A172 (cell line): ENCODE results near the gene ACD. TPM values are rescaled to one million over a fixed set of nuclear protein-coding genes. Genes with fewer than 3 reads are reported as not detected.

ENCODE experiments used
- DNase-seq: peaks from one replicate; pipeline ENCODE4 v3.0.0-alpha.2; 2015; ENCODE audit warnings: low spot score
- total RNA-seq: library from RNA; depleted of rRNA; stranded (reverse); fragments of >200 nt; shearing (Covaris generic); gene quantifications from 2 replicates; pipeline ENCODE4 v1.2.3, GENCODE V29; 2014

The ACD gene
- total RNA-seq, 1 experiment from 2014 or later, result 43.0 TPM

GRCh38 chr16:67675999-67676398 lies 15.9 kb upstream of the ACD start:
- DNase-seq, result no peak

- DNase-seq, result no peak
Measured at GRCh38 chr16:67675579-67675935, 15.5 kb upstream of the ACD start.

- no peak for DNase-seq
Measured at GRCh38 chr16:67674851-67675578, 15.0 kb upstream of the ACD start.

DNA sequence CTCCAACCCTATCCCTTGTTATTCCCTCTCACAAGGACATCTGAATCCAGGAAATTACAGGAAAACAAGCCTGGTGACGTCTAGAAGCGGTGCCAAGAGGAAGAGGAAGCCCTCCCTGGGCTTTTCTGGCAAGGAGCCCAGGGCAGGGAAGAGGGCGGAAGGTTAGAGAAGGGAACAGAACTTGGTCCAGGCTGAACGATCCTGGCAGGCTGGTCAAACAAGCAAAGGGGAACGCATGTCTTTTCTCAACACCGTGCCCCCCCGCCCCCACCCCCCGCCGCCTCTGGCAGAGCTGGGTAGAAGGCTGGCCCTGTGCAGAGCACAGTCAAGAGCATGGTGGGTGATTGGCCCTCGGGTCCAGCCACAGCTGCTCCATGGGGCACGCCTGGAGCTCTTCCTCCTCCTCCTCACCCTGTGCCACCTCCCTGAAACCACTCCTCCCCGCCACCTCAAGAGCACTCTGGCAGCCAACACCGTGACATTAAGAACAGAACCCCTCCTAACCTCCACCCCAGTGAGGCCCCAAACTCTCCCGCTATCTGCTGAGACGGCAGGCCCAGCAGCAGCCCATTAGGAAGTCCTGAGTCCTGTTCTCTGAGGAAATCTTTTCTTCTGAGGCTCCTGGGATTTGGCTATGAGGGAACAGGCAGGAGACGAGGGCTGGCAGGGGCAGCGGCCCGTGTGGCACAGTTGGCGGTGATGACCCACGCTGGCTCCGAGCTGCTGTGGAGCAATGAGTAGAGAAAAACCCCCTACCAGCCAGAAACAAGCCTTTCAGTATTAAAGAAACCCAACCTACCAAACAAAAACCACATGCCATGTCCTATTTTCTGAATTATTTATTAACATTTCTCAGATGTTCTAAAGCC lies 13.9 kb upstream of the ACD start:
- DNase-seq, result no peak

- DNase-seq, result peak; percentile 62
Measured at GRCh38 chr16:67672739-67673662, 12.9 kb upstream of the ACD start.

DNA sequence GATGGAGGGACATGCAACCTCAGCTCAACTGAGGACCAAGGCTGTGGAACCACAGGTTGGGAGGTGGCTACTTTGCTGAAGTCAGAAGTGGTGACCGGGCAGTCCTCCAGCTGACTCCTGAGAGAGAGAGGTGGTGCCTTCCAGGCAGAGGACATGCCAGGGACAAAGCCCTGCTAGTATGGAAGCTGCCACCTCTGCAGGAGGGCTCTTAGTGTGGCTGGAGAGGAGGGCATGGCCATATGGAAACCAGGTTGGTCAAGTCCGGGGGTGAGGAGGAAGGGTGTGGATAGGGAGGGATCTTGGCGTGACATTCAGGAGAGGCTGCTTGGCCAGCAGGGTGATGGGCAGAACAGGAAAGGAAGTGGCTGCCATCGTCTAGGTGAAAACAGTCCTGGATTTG lies 12.2 kb upstream of the ACD start:
- DNase-seq, result no peak

DNA sequence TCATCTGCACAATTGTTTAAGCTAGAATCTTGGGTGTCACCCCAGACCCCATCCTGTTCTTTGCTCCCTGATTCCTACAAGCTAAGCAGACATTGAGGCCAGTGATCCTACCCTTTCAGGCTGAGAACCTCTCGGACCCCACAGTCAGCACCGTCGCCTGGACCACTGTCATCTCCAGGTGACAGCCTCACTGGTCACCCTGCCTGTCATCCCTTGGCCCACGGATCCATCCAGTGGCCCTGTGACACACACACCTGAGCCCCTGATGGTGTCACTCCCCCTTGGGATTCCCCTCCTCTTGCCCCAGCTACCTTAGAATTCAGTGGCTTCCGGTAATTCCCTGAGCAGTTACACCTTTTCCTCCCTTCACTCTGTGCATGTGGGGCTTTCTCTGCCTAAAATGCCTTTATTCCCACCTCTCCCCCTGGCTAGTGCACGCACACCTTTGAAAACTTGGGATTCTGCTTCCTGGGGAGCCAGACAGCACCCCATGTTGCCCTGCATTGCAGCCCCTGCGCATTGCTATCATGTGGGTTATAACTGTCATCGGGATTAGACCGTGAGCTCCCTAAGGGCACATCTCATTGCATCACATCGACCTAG lies 9.5 kb upstream of the ACD start:
- no peak for DNase-seq

GRCh38 chr16:67668495-67669157 lies 8.6 kb upstream of the ACD start:
- DNase-seq, result no peak

GRCh38 chr16:67667817-67668494 lies 7.9 kb upstream of the ACD start:
- peak; percentile 39 for DNase-seq

GRCh38 chr16:67667453-67667816 lies 7.4 kb upstream of the ACD start:
- DNase-seq, result no peak

DNA sequence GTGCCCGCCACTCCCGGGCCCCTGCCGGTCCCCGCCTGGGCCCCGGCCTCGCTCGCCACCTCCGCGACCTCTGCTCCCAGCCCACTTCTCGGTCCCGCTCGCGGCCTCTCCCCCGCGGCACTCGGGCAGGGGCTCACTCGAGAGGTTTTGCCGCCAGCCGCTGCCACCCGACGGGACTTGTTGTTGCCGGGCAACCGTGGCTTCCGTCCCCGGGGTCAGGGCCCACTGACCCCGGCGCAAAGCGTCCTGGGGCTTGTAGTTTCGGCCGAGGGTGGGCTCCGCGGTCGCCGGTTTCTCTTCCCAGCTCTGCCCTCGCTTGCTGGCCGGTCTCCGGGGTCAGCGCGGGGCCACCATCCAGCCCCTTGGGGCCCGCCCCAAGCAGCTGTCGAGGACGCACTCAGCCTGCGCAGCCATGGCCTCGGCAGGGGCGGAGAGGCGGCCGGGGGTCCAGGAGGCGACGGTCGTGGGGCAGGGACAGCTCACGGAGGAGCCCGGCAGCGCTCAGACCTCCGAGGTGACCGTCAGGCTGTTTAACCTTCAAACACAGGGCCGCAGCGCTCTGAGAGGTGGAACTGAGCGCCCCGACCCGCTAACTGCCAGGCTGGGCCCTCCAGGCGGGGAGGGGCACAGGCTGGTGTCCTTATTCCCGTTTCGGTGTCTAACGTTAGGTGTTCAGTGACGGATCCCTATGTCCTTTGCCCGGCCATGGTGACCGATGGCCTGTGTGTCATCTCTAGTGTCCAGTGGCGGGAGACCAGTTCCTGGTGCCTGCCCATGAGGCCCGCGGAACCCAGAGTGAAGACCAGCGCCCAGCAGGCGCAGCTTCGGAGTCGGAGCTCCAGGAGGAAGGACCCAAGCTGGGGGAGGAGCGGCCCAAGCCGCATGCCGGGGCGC lies 6.7 kb upstream of the ACD start, which contains the start of the genes C16orf86 and ENKD1:
C16orf86 (plus strand) TSS at position 256 of the 894 bp plus-strand sequence; CDS start at position 413, 157 bp downstream.
ENKD1 (minus strand) TSS at position 192 of the 894 bp plus-strand sequence. CDS start 308 bp downstream, outside the sequence.
- no peak for DNase-seq

GRCh38 chr16:67666032-67666551 lies 6.0 kb upstream of the ACD start:
- no peak for DNase-seq

- DNase-seq, result no peak
Measured at GRCh38 chr16:67665598-67665997, 5.5 kb upstream of the ACD start.

GRCh38 chr16:67664871-67665270 lies 4.8 kb upstream of the ACD start:
- no peak for DNase-seq

DNA sequence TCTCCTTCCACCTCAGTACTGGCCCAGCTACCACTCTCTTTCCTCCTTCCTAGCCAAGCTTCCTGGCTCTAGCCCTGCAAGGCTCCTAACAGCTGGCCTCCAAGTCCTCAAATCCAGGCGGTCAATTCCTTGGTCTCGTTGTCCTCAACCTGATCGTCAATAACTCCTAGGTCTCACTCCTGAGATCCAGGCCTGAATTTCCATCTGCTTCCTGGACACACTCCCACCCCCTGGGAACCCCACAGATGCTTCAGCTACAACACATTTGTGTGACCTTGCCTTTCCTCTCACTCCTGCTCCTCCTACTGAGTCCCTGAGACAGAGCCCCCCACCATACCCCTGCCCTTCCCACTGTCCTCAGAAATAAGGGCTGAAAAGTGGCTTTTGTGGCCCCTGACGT lies 4.2 kb upstream of the ACD start:
- DNase-seq, result no peak

GRCh38 chr16:67663877-67664222 lies 3.8 kb upstream of the ACD start:
- DNase-seq, result no peak

GRCh38 chr16:67663151-67663876 lies 3.3 kb upstream of the ACD start:
- DNase-seq, result no peak

DNA sequence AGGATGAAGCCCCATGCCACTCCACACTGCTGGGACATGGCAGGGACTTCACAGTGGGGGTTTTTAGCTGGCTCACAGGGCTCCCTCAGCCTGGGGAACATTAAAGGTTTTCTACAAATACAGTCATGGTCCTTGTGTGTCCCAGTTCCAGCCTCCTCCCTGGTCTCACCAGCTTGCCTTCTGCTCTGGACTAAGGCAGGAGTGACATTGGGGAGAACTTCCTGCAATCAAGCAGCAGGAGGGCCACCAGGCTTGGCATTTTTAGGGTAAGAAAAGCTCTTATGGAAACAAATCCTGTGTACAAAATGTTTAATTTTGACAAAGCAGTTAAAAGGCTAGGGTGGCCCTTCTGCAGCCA lies 2.6 kb upstream of the ACD start:
- DNase-seq, result no peak
